T-helper 9 cell (primary cell): ENCODE results near the gene DBNDD2.

Source experiments
- DNase-seq: peaks from one replicate; pipeline ENCODE4 v3.0.0-alpha.2; 2020

Gene DBNDD2

GRCh38 chr20:45452772-45453691 lies 44.9 kb downstream of the DBNDD2 start:
- DNase-seq: no peak

DNA sequence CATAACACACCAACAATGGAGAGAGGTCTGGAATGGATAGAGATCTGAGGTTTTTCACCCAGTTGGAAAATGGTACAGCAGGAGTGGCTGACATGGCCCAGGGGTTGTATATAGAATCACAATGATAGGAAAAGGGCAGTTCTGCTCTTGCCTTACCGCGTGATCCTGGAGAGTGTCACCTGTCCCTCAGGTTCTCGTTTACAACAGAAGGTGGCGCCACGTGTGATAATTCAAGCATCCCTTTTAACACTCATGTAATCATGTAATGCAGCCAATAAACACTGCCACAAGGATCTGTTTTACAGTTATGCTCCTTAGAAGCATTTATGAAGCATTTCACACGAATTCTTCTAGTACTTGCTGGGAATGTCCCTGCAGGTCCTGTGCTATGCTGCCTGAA lies 48.5 kb downstream of the DBNDD2 start:
- no peak for DNase-seq

GRCh38 chr20:45459606-45460005 lies 51.5 kb downstream of the DBNDD2 start:
- no peak for DNase-seq
